Activated CD4-positive, CD25-positive, alpha-beta regulatory T cell treated with anti-CD3 and anti-CD28 coated beads, Interleukin-2, amount 50 U/mL, for 24 hours (primary cell): Measurements from ENCODE around the gene ITSN1.

Experiments
- ATAC-seq, 2 donors: fragments of 150-1000 bp; cut with Tn5 transposase; one replicate each; pipeline ENCODE4 v1.10.0; 2021; ENCODE audit warnings: mild to moderate bottlenecking in 1 of 2, moderate library complexity in 1 of 2

ITSN1 gene

GRCh38 chr21:33733601-33734000, 91.3 kb downstream of the ITSN1 start:
- no peak for ATAC-seq

DNA sequence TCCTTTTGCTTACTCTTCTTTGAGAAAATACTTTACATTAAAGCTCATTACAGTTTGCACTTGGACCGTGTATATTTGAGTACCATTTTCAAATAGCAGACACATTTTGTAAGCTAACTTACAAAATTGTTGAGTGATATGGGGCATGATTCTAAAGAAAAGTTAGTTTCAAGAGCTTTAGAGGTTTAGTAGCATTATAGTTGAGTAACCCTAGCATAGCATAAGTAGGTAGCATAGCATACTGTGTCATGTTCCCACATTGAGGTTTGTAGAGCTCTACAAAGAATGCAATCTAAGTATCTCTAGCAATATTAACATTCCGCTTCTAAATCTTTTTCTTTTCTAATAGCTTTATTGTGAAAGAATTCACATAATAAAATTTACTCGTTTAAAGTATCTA, 92.0 kb downstream of the ITSN1 start:
- ATAC-seq: no peak

DNA sequence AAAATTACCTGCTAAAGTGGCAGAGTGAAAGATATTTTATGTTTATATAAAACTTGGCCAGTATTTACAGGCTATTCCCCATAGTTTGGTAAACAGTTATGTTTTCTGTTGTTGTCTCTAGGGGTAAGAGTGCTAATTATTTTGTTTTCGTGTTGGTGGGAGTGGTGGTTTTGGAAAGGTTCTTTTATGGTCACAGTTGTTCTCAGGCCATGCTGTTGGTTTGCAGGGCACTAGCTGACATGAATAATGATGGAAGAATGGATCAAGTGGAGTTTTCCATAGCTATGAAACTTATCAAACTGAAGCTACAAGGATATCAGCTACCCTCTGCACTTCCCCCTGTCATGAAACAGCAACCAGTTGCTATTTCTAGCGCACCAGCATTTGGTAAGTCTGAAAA, 92.5 kb downstream of the ITSN1 start:
- ATAC-seq: no peak

GRCh38 chr21:33736569-33736968, 94.3 kb downstream of the ITSN1 start:
- no peak for ATAC-seq

GRCh38 chr21:33739701-33740100, 97.4 kb downstream of the ITSN1 start:
- no peak for ATAC-seq

GRCh38 chr21:33747420-33747819, 105.1 kb downstream of the ITSN1 start:
- no peak for ATAC-seq

DNA sequence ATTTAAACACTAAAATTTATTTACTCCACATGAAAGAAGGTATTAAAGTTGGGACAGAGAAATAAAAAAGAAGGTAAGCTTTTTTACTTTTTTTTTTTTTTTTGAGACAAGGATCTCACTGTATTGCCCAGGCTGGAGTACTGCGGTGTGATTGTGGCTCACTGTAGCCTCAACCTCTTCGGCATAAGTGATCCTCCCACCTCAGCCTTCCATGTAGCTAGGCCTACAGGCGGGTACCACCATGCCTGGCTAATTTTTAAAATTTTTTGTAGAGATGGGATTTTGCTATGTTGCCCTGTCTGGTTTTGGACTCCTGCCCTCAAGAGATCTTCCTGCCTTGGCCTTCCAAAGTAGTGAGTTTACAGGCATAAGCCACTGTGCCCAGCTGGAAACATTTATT, 106.6 kb downstream of the ITSN1 start:
- ATAC-seq: no peak

DNA sequence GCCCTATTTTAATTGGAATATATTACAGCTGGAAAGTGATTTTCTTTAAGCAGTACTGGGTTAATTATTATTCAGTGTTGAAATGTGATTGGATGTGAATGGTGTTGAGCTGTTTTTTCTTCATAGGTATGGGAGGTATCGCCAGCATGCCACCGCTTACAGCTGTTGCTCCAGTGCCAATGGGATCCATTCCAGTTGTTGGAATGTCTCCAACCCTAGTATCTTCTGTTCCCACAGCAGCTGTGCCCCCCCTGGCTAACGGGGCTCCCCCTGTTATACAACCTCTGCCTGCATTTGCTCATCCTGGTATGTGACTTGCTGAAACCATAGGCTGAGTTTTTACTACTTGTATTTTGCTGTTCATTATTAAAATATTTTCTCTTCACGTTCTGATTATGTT, 107.7 kb downstream of the ITSN1 start:
- ATAC-seq: no peak

- ATAC-seq: no peak
Observed at GRCh38 chr21:33751120-33751519, 108.8 kb downstream of the ITSN1 start.

- ATAC-seq: no peak
Observed at GRCh38 chr21:33751533-33751932, 109.2 kb downstream of the ITSN1 start.

DNA sequence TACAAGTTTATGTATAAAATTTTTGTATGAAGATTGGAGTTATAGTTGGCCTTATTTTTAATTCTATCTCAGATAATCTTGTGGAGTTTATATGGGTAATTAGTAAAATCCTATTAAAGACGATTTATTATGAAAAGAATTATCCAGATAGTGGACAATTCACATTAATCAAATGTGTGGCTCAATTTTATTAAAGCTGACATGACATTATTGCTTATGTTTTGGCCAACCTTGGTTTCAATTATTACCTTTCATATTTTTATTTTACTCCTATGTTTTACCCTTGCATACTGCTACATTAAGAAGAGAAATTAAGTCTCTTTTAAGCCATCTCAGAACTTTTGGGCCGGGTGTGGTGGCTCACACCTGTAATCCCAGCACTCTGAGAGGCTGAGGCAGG, 110.0 kb downstream of the ITSN1 start:
- no peak for ATAC-seq

DNA sequence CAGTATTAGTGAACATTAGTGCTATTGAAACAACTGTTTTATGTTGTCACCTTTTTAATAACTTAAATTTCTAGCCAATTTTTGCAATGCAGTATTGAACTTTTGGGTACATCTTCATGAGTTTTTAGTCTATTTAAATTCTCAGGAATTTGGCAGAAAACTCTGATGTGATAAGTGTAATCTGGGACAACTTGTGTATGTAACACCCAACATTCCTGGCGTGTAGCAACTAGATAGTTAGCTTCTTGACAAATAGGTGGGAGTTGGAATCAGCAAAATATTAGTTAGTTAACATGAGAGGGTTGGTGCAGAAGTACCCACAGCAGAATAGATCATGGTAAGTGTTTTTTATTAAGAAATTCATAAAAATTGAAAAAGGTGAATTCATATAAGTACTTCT, 111.6 kb downstream of the ITSN1 start:
- ATAC-seq: no peak

GRCh38 chr21:33754481-33754880, 112.2 kb downstream of the ITSN1 start:
- ATAC-seq: no peak

DNA sequence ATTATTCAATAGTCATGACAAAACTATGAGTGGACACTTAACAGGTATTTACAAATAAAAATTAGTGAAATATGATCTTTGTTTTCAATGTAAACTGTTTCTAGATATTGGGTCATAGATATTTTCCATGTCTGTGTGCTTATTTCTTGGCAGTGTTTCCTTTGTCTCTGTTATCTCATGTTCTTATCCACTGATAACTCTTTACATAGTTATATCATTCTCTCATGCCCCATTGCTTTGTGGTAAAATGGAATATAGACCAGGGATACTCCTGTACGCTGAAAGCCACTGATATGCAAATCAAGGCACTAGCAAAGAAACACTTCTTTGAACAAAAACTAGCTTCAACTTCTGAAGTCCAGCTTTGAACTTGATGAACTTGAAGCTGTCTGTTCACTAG, 113.1 kb downstream of the ITSN1 start:
- ATAC-seq: no peak

DNA sequence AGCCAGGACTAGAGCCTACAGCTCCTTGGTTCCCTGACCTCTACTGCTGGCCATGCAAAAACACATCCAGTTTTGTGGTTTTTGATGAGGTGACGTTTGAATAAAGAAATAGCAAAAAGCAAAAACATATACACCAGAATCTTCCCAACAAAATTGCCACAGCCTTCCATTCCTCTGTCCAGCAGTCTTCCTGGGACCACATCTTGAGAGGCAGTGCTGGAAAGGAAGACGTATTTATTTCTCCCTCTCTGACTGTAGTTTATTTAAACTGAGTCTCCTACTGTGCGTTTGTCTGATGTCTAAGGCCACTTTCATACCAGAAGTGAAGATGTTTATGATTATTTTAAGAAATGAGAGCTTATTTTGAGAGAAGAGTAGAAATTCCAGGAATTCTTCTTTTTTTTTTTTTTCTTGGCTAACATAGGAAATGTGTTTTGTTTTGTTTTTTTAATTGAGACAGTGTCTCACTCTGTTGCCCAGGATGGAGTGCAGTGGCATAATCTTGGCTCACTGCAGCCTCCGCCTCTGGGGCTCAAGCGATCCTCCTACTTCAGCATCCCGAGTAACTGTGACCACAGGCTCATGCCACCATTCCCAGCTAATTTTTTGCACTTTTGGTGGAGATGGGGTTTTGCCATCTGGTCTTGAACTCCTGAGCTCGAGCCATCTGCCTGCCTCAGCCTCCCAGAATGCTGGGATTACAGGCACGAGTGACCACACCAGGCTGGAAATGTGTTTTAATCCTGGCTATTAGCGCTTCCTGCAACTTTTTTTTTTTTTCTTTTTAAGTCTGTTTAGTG, 118.5 kb downstream of the ITSN1 start:
- ATAC-seq: no peak

GRCh38 chr21:33761441-33762036, 119.2 kb downstream of the ITSN1 start:
- no peak for ATAC-seq

DNA sequence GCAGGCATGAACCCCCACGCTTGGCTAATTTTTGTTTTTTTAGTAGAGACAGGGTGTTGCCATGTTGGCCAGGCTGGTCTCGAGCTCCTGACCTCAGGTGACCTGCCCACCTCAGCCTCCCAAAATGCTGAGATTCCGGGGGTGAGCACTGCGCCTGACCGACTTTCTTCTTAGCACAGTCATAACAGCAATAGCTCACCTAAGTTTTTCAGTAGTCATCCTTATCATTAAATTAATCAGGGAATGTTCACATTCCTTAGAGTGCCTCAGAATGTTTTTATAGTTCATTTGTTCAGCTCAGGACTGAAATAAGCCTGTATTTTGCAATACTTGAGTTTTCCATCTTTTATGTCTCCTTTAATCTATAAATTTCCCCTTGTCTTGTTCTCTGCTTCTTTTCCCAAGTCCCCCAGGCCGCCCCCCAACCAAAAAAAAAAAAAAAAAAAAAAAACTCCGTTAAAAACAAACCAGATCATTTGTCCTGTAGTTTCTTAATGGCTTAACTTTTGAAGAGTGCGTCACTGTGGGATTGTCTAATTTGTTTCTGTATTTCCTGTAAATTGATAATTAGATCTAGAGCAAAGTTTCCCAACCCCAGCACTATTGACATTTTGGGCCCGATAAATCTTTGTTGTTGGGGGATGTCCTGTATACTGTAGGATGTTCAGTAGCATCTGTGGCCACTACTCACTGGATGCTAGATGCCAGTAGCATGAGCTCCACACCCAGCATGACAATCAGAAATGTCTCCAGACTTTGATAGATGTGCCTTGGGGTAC, 120.7 kb downstream of the ITSN1 start:
- no peak for ATAC-seq

GRCh38 chr21:33763582-33763899, 121.2 kb downstream of the ITSN1 start:
- ATAC-seq: no peak

GRCh38 chr21:33767236-33767635, 124.9 kb downstream of the ITSN1 start:
- ATAC-seq: no peak

- ATAC-seq: no peak
Observed at GRCh38 chr21:33767960-33768359, 125.7 kb downstream of the ITSN1 start.

DNA sequence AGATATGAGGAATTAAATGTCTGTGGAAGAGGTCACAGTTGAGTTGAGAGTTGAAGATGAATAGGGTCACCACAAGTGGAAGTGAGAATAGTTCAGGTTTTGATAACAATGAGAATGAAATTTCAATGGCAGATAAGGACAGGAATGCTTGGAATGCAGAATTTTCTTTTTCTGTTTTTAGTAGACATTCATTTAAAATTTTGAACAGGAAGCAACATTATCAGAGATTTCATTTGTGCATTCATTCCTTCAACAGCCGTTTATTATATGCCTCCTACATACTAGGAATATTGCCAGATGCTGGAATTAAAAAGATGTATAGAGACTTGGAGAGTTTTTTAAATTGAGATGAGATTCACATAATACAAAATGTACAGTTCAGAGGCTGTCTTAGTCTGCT, 126.8 kb downstream of the ITSN1 start:
- no peak for ATAC-seq

DNA sequence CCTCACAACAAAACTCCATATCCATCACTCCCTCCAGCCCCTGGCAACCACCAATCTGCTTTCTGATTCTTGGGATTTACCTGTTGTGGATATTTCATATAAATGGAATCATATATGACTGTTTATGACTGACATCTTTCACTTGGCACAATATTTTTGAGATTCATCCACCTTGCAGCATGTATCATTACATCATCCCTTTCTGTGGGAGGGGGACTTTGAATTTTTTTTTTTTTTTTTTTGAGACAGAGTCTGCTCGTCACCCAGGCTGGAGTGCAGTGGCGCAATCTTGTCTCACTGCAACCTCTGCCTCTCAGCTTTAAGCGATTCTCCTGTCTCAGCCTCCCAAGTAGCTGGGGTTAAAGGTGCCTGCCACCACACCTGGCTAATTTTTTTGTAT, 128.2 kb downstream of the ITSN1 start:
- ATAC-seq: no peak

GRCh38 chr21:33771976-33772375, 129.7 kb downstream of the ITSN1 start:
- ATAC-seq: no peak

DNA sequence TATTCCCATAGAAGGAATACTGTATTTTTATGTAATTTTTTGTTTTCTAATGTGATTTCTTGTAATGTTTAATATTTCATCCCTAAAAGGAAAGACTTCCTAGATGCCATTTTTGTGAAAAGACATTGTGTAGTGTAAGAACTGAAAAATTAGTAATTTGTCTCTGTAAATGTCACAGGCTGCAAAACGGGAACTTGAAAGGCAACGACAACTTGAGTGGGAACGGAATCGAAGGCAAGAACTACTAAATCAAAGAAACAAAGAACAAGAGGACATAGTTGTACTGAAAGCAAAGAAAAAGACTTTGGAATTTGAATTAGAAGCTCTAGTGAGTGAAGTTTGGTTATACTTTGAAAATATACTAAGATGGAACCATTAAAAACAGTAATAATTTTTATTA, 132.2 kb downstream of the ITSN1 start:
- no peak for ATAC-seq
